ENCODE results near the gene FER. TPM values are rescaled to one million over a fixed set of nuclear protein-coding genes. Genes with fewer than 3 reads are reported as not detected.

FER gene
- total and polyA plus RNA-seq, 9 of the 15 experiments (the other 6 are each of a cell fraction or from before 2014, with no cell fraction given), result 6.7 to 18.2 (median 8.9) TPM

DNA sequence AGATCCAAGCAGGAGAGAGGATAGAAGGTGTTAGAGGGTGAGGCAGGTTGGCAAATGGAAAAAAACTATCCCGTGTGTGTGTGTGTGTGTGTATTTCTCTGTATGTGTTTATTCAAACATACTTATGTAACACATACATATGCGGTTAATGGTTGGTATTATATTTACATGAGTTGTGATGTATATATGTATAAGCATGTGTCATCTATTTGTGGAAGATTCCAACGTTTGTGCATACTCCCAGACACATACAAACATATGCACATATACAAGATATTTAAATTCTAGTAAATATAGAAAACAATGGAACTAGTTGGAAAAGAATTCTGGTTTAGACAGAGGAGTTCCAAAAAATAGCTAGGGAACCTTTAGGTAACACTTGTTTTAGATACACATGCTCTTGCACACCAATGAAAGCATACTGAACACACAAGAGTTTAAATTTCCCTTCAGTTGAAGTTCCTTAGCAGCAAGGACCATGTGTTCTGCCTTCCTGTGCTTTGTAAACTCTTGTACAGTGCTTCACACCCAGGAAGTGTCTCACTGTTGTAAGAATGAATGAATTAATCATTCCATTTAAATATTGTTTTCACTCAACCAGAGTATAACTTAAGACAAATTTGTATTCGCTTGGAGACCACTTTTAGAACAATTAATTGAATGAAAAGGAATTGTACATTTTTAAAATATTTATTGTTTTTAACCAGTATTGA is 257.8 kb downstream of the FER start:
- no peak overlapping the region for H3K9ac ChIP-seq (ENCODE audit: insufficient read depth in 1 of 2, low read depth in 2 of 2, low read length in 2 of 2)
- no peaks in the 10 kb centered on the region for H4K20me1 ChIP-seq (replicated peaks; ENCODE audit: control insufficient read depth, insufficient read depth, low read length)
- H2AFZ ChIP-seq (ENCODE audit: low read depth, low read length), result no peak overlapping the region
- no peaks in the 10 kb centered on the region for H3K4me1 ChIP-seq (replicated peaks in 1 of 2; ENCODE audit: control insufficient read depth in 2 of 2, insufficient read depth in 2 of 2, low read length in 2 of 2)
- no peak overlapping the region for H3K4me2 ChIP-seq (ENCODE audit: insufficient read depth, low read length)
- no peaks in the 10 kb centered on the region for H3K27me3 ChIP-seq (ENCODE audit: control insufficient read depth in 2 of 2, insufficient read depth in 2 of 2, low read length in 2 of 2)
- WGBS (ENCODE audit: insufficient coverage, low coverage, missing lambda C conversion rate), result 20% methylated on average over 4 of the region's 4 CpGs
- no peaks in the 10 kb centered on the region for H3K79me2 ChIP-seq (ENCODE audit: control insufficient read depth, insufficient read depth, low read length)
- FAIRE-seq (no peak), ATAC-seq (no peak), DNase-seq (ENCODE audit: extremely low read depth in 1 of 4, low spot score in 3 of 4) (no peak)
- no peaks in the 10 kb centered on the region for H3K9me1 ChIP-seq (ENCODE audit: control insufficient read depth, insufficient read depth, low read length)
- intact Hi-C loops (cut with micrococcal nuclease) (no loop called here), in situ Hi-C loops (cut with MboI) (no loop called here)
- ChIA-PET CTCF (ENCODE audit: low intra/inter-chr PET ratio) (no interaction called here), POLR2A (no interaction called here)
- no TSS peak for BruUV-seq (replicated peaks)
- no peak for TF ChIP-seq GABPB1 (CRISPR knock-in tag; IDR thresholded peaks at IDR 0.05)
- TF ChIP-seq HLTF (IDR thresholded peaks at IDR 0.05), result no peak
- TF ChIP-seq, protein P1, sequence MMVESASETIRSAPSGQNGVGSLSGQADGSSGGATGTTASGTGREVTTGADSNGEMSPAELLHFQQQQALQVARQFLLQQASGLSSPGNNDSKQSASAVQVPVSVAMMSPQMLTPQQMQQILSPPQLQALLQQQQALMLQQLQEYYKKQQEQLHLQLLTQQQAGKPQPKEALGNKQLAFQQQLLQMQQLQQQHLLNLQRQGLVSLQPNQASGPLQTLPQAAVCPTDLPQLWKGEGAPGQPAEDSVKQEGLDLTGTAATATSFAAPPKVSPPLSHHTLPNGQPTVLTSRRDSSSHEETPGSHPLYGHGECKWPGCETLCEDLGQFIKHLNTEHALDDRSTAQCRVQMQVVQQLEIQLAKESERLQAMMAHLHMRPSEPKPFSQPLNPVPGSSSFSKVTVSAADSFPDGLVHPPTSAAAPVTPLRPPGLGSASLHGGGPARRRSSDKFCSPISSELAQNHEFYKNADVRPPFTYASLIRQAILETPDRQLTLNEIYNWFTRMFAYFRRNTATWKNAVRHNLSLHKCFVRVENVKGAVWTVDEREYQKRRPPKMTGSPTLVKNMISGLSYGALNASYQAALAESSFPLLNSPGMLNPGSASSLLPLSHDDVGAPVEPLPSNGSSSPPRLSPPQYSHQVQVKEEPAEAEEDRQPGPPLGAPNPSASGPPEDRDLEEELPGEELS (CRISPR knock-in tag; IDR thresholded peaks at IDR 0.05; ENCODE audit: borderline replicate concordance), result no peak
- TF ChIP-seq TGIF2 (CRISPR knock-in tag; IDR thresholded peaks at IDR 0.05), result no peak
- no peaks in the 10 kb centered on the region for H3K36me3 ChIP-seq (ENCODE audit: control insufficient read depth, insufficient read depth, low read length)
- H3K27ac ChIP-seq (ENCODE audit: extremely low read depth, low read depth, low read length), result no peak overlapping the region
- H3K4me3 ChIP-seq, result no peak overlapping the region
- H3K9me3 ChIP-seq (replicated peaks; ENCODE audit: control insufficient read depth, insufficient read depth, low read depth, low read length), result no peaks in the 10 kb centered on the region
